Astrocyte (in vitro differentiated cells and primary cell): ENCODE results near the gene RABGAP1L.

ENCODE experiments used
- EZH2 ChIP-seq: IDR thresholded peaks from 2 replicates; pipeline ENCODE4 v1.6.1; 2012; ENCODE audit warnings: mild to moderate bottlenecking, low read length, inconsistent platforms; ENCODE audit not compliant: insufficient read depth
- TF ChIP-seq, protein P1 (sequence below): IDR thresholded peaks from 2 replicates; pipeline ENCODE4 v1.5.1; 2011; ENCODE audit warnings: low read depth, mild to moderate bottlenecking, inconsistent platforms, low read length, moderate library complexity; ENCODE audit not compliant: insufficient read depth

DNA sequence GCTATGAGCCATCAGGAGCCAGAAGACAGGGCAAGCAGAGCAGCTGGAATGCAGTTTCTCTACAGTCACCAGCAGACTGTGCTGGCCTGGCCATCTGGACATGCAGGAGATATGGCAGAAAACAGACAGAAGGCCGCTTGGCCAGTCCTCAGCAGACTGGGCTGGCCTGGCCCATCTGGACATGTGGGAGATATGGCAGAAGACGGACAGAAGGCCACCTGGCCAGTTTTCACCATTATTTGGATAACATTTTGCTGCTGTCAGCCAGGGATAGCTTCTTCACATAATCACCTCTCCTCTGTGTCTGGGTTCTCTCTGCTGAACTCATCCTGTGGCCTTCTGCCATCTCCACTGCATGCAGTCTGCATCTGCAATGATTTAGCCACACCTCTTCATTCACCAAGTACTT is 815.4 kb downstream of the RABGAP1L start:
- TF ChIP-seq, protein P1, sequence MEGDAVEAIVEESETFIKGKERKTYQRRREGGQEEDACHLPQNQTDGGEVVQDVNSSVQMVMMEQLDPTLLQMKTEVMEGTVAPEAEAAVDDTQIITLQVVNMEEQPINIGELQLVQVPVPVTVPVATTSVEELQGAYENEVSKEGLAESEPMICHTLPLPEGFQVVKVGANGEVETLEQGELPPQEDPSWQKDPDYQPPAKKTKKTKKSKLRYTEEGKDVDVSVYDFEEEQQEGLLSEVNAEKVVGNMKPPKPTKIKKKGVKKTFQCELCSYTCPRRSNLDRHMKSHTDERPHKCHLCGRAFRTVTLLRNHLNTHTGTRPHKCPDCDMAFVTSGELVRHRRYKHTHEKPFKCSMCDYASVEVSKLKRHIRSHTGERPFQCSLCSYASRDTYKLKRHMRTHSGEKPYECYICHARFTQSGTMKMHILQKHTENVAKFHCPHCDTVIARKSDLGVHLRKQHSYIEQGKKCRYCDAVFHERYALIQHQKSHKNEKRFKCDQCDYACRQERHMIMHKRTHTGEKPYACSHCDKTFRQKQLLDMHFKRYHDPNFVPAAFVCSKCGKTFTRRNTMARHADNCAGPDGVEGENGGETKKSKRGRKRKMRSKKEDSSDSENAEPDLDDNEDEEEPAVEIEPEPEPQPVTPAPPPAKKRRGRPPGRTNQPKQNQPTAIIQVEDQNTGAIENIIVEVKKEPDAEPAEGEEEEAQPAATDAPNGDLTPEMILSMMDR = no peak
- no peak for TF ChIP-seq EZH2
